GM19023 (cell line): ENCODE measurements around the gene ALMS1.
"Not testable (repeated sequence)": the region's sequence is repeated elsewhere in the genome, so short reads cannot be mapped to it uniquely, and the experiment has no call there.

Source experiments
- ATAC-seq: cut with Tn5 transposase; IDR thresholded peaks from one replicate; pipeline ENCODE4 v1.9.1; 2021; ENCODE audit warnings: mild to moderate bottlenecking, moderate library complexity; ENCODE audit not compliant: unreplicated experiment

ALMS1 gene

GRCh38 chr2:73610111-73610510 lies 224.5 kb downstream of the ALMS1 start:
- ATAC-seq: no peak

- no peak for ATAC-seq
Observed at GRCh38 chr2:73611193-73611592, 225.6 kb downstream of the ALMS1 start.

- ATAC-seq: no peak
Observed at GRCh38 chr2:73611867-73612266, 226.2 kb downstream of the ALMS1 start.

- ATAC-seq: no peak
Observed at GRCh38 chr2:73614105-73614504, 228.5 kb downstream of the ALMS1 start.

GRCh38 chr2:73614997-73615396 lies 229.4 kb downstream of the ALMS1 start:
- ATAC-seq: no peak

GRCh38 chr2:73619925-73620324 lies 234.3 kb downstream of the ALMS1 start:
- ATAC-seq: not testable (repeated sequence)

GRCh38 chr2:73624036-73624435 lies 238.4 kb downstream of the ALMS1 start:
- ATAC-seq: not testable (repeated sequence)

- not testable (repeated sequence) for ATAC-seq
Observed at GRCh38 chr2:73624625-73625024, 239.0 kb downstream of the ALMS1 start.

GRCh38 chr2:73626237-73626636 lies 240.6 kb downstream of the ALMS1 start:
- not testable (repeated sequence) for ATAC-seq

- peak; percentile 83 for ATAC-seq
Observed at GRCh38 chr2:73628493-73628892, 242.9 kb downstream of the ALMS1 start.

GRCh38 chr2:73630662-73631266 lies 245.1 kb downstream of the ALMS1 start:
- ATAC-seq: not testable (repeated sequence)

GRCh38 chr2:73636977-73637376 lies 251.3 kb downstream of the ALMS1 start:
- ATAC-seq: not testable (repeated sequence)

GRCh38 chr2:73638429-73638828 lies 252.8 kb downstream of the ALMS1 start:
- no peak for ATAC-seq

GRCh38 chr2:73640511-73640911 lies 254.9 kb downstream of the ALMS1 start:
- ATAC-seq: no peak

- no peak for ATAC-seq
Observed at GRCh38 chr2:73640946-73641766, 255.5 kb downstream of the ALMS1 start.

- ATAC-seq: no peak
Observed at GRCh38 chr2:73641767-73642062, 256.1 kb downstream of the ALMS1 start.

- no peak for ATAC-seq
Observed at GRCh38 chr2:73642338-73643018, 256.8 kb downstream of the ALMS1 start, which contains the start of gene NAT8. Gene NAT8 (minus strand): TSS chr2:73642422. CDS start chr2:73641628, 794 bp downstream.

- ATAC-seq: not testable (repeated sequence)
Observed at GRCh38 chr2:73647690-73648089, 262.1 kb downstream of the ALMS1 start.

GRCh38 chr2:73651591-73652230 lies 266.1 kb downstream of the ALMS1 start:
- ATAC-seq: no peak

- no peak for ATAC-seq
Observed at GRCh38 chr2:73652348-73652747, 266.7 kb downstream of the ALMS1 start.

- no peak for ATAC-seq
Observed at GRCh38 chr2:73654175-73654574, 268.5 kb downstream of the ALMS1 start.
